Mesenchymal stem cell (in vitro differentiated cells and primary cell): ENCODE measurements around the gene SMYD1.
"Not testable (repeated sequence)": the region's sequence is repeated elsewhere in the genome, so short reads cannot be mapped to it uniquely, and the experiment has no call there.

Source experiments
- DNase-seq: peaks from one replicate; pipeline ENCODE4 v3.0.0-alpha.2; 2013
- H2AFZ ChIP-seq: one replicate; pipeline ENCODE4 v1.6.1; 2013; ENCODE audit warnings: low read depth, mild to moderate bottlenecking, control low read depth, inconsistent platforms, low read length, moderate library complexity
- H2AK5ac ChIP-seq: 2 replicates; pipeline ENCODE4 v1.6.1; 2013; ENCODE audit warnings: low read length, moderate library complexity, mild to moderate bottlenecking, inconsistent platforms; ENCODE audit not compliant: severe bottlenecking
- H2BK120ac ChIP-seq: one replicate; pipeline ENCODE4 v1.6.1; 2013; ENCODE audit warnings: low read depth, mild to moderate bottlenecking, inconsistent platforms, low read length, moderate library complexity
- H2BK12ac ChIP-seq, 2 experiments: one replicate each; pipeline ENCODE4 v1.6.1; 2013; ENCODE audit warnings: inconsistent platforms in 2 of 2, low read length in 2 of 2, mild to moderate bottlenecking in 2 of 2, moderate library complexity in 2 of 2, control low read depth in 1 of 2
- H2BK15ac ChIP-seq: one replicate; pipeline ENCODE4 v1.6.1; 2013; ENCODE audit warnings: mild to moderate bottlenecking, low read depth, inconsistent platforms; ENCODE audit not compliant: poor library complexity, severe bottlenecking
- H2BK5ac ChIP-seq: 2 replicates; pipeline ENCODE4 v1.6.1; 2013; ENCODE audit warnings: low read depth, mild to moderate bottlenecking, low read length, control low read depth, inconsistent platforms; ENCODE audit not compliant: poor library complexity, severe bottlenecking
- H3K14ac ChIP-seq, 2 experiments: one replicate each; pipeline ENCODE4 v1.6.1; 2013; ENCODE audit warnings: inconsistent platforms in 2 of 2, low read length in 2 of 2, control low read depth in 1 of 2, mild to moderate bottlenecking in 1 of 2, moderate library complexity in 1 of 2
- H3K18ac ChIP-seq, 2 experiments: one replicate each; pipeline ENCODE4 v1.6.1; 2013; ENCODE audit warnings: inconsistent platforms in 2 of 2, low read length in 2 of 2, control low read depth in 1 of 2, low read depth in 1 of 2, mild to moderate bottlenecking in 1 of 2
- H3K23ac ChIP-seq, 2 experiments: one replicate each; pipeline ENCODE4 v1.6.1; 2013; ENCODE audit warnings: inconsistent platforms in 2 of 2, low read length in 2 of 2, mild to moderate bottlenecking in 2 of 2, moderate library complexity in 2 of 2, control low read depth in 1 of 2
- H3K27ac ChIP-seq: 2 replicates; pipeline ENCODE4 v1.5.1; 2013; ENCODE audit warnings: mild to moderate bottlenecking, moderate library complexity, low read length, control low read depth, inconsistent platforms; ENCODE audit not compliant: poor library complexity, severe bottlenecking
- H3K27me3 ChIP-seq, 2 experiments: 2 replicates each; pipeline versions ENCODE4 v1.6.1 to v1.7.0; 2013; ENCODE audit warnings: low read length in 2 of 2, mild to moderate bottlenecking in 2 of 2, moderate library complexity in 2 of 2, control low read depth in 1 of 2, inconsistent platforms in 1 of 2; ENCODE audit not compliant: control insufficient read depth in 1 of 2, insufficient read depth in 1 of 2
- H3K36me3 ChIP-seq, 2 experiments: 2 replicates each; pipeline versions ENCODE4 v1.6.1 to v1.7.0; 2013; ENCODE audit warnings: low read length in 2 of 2, control low read depth in 1 of 2, inconsistent platforms in 1 of 2, low read depth in 1 of 2, mild to moderate bottlenecking in 1 of 2; ENCODE audit not compliant: insufficient read depth in 2 of 2, control insufficient read depth in 1 of 2
- H3K4ac ChIP-seq, 2 experiments: one replicate each; pipeline ENCODE4 v1.6.1; 2013; ENCODE audit warnings: inconsistent platforms in 2 of 2, low read length in 2 of 2, mild to moderate bottlenecking in 2 of 2, moderate library complexity in 2 of 2, control low read depth in 1 of 2, low read depth in 1 of 2
- H3K4me1 ChIP-seq: 2 replicates; pipeline ENCODE4 v1.6.1; 2013; ENCODE audit warnings: low read depth, low read length, control low read depth; ENCODE audit not compliant: control insufficient read depth, insufficient read depth
- H3K4me2 ChIP-seq: 2 replicates; pipeline ENCODE4 v1.6.1; 2013; ENCODE audit warnings: low read length, mild to moderate bottlenecking, inconsistent platforms; ENCODE audit not compliant: poor library complexity, severe bottlenecking
- H3K4me3 ChIP-seq, 2 experiments: 2 replicates each; pipeline versions ENCODE4 v1.5.1 to v1.7.0; 2013; ENCODE audit warnings: low read length in 2 of 2, mild to moderate bottlenecking in 2 of 2, control low read depth in 1 of 2, low read depth in 1 of 2; ENCODE audit not compliant: insufficient read depth in 1 of 2
- H3K79me1 ChIP-seq: replicated peaks from 2 replicates; pipeline ENCODE4 v1.6.1; 2013; ENCODE audit warnings: mild to moderate bottlenecking, control low read depth, low read length, inconsistent platforms; ENCODE audit not compliant: poor library complexity, severe bottlenecking
- H3K9ac ChIP-seq: 2 replicates; pipeline ENCODE4 v1.7.0; 2013; ENCODE audit warnings: mild to moderate bottlenecking, low read length, moderate library complexity
- H3K9me3 ChIP-seq: 2 replicates; pipeline ENCODE4 v1.7.0; 2013; ENCODE audit warnings: mild to moderate bottlenecking, low read length; ENCODE audit not compliant: control insufficient read depth
- H4K8ac ChIP-seq: one replicate; pipeline ENCODE4 v1.6.1; 2013; ENCODE audit warnings: inconsistent platforms, mild to moderate bottlenecking, low read length, moderate library complexity
- H4K91ac ChIP-seq: one replicate; pipeline ENCODE4 v1.6.1; 2013; ENCODE audit warnings: mild to moderate bottlenecking, low read length, inconsistent platforms
- WGBS: methylation state at CpG from one replicate; pipeline ENCODE4 v1.1.7; 2013; ENCODE audit warnings: mixed read lengths; 5-methylcytosine and 5-hydroxymethylcytosine counted together

Gene SMYD1

DNA sequence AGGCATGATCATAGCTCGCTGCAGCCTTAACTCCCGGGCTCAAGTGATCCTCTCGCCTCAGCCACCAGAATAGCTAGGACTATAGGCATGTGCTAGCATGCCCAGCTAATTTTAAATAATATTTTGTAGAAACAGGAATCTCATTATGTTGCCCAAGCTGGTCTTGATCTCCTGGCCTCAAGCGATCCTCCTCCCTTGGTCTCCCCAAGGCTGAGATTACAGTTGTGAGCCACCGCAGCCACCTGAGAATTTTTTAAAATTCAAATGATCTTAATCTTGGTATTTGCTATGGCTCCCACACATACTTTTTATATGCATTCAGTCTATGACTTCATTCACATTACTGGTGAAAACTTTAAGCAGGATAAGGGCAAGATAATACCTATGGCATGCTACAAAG lies 25.1 kb upstream of the SMYD1 start:
- Histone ChIP-seq H2AFZ (no peak overlapping the region), H2BK120ac (no peak overlapping the region), H3K36me3 (peaks cover 4 to 25% of the 10 kb centered on the region in 2 experiments), H4K91ac (no peak overlapping the region), H3K27ac (peak overlapping the region; percentile 19), H3K79me1 (peaks cover 10% of the 10 kb centered on the region), H4K8ac (no peak overlapping the region), H2BK5ac (no peak overlapping the region), H3K9me3 (no peaks in the 10 kb centered on the region), H3K27me3 (no peaks in the 10 kb centered on the region), H3K4me1 (peaks cover 3% of the 10 kb centered on the region), H3K14ac (no peak overlapping the region), H3K18ac (no peak overlapping the region), H3K4ac (no peak overlapping the region), H2AK5ac (no peak overlapping the region), H2BK15ac (no peak overlapping the region), H3K4me3 (no peak overlapping the region), H3K4me2 (no peak overlapping the region), H2BK12ac (no peak overlapping the region), H3K9ac (no peak overlapping the region), H3K23ac (no peak overlapping the region)
- WGBS = 93% methylated on average over 4 of the region's 5 CpGs
- no peak for DNase-seq

DNA sequence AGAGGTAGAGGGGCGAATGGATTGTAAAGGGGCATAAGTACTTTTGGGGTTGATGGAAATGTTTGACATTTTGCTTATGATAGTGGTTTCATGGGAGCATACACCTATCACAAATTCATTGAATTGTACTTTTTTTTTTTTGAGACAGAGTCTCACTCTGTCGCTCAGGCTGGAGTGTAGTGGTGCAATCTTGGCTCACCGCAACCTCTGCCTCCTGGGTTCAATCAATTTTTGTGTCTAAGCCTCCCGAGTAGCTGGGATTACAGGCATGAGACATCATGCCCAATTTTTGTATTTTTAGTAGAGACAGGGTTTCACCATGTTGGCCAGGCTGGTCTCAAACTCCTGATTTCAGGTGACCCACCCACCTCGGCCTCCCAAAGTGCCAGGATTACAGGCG lies 22.1 kb upstream of the SMYD1 start:
- H3K14ac ChIP-seq, H3K9ac ChIP-seq, DNase-seq, H2AFZ ChIP-seq, H3K18ac ChIP-seq, H3K4me2 ChIP-seq, H3K23ac ChIP-seq, H2BK12ac ChIP-seq, H2BK15ac ChIP-seq, H3K27me3 ChIP-seq, H2AK5ac ChIP-seq, H3K4me1 ChIP-seq, H4K8ac ChIP-seq, H3K4ac ChIP-seq, H3K4me3 ChIP-seq, H4K91ac ChIP-seq, H3K9me3 ChIP-seq, H3K27ac ChIP-seq, H2BK120ac ChIP-seq, H2BK5ac ChIP-seq: not testable (repeated sequence)
- Histone ChIP-seq H3K79me1 (peaks cover 16% of the 10 kb centered on the region), H3K36me3 (peaks cover 8 to 44% of the 10 kb centered on the region in 2 experiments)
- 99% methylated on average over 3 of the region's 6 CpGs for WGBS

DNA sequence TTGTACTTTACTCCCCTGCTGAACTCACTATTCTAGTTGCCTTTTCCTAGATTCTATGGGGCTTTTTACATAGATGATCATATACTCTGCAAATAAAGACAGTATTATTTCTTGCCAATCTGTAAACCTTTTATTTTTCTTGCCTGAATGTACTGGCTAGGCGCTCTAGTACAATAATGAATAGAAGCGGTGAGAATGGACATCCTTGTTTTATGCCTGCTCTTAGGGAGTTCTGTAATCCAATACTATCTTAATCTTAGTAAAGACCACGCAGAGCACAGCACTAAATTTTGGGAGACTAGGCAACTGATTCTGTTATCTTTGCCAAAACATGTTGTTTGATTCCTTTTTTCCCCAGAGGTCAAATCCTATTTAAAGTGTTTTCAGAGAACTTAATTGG lies 19.1 kb upstream of the SMYD1 start:
- Histone ChIP-seq H2BK120ac (no peak overlapping the region), H3K18ac (no peak overlapping the region), H3K4ac (no peak overlapping the region), H3K23ac (no peak overlapping the region), H2BK12ac (no peak overlapping the region), H2AK5ac (no peak overlapping the region), H3K14ac (no peak overlapping the region), H2BK5ac (no peak overlapping the region), H3K36me3 (peaks cover 8 to 49% of the 10 kb centered on the region in 2 experiments), H3K79me1 (peaks cover 18% of the 10 kb centered on the region), H3K27me3 (no peaks in the 10 kb centered on the region), H3K9me3 (no peaks in the 10 kb centered on the region), H3K4me1 (no peaks in the 10 kb centered on the region), H3K4me2 (no peak overlapping the region), H3K9ac (no peak overlapping the region), H3K27ac (no peak overlapping the region), H2AFZ (no peak overlapping the region), H2BK15ac (no peak overlapping the region), H3K4me3 (no peak overlapping the region), H4K8ac (no peak overlapping the region), H4K91ac (no peak overlapping the region)
- no CpG with 5 or more reads among the region's 3 CpGs for WGBS
- no peak for DNase-seq

DNA sequence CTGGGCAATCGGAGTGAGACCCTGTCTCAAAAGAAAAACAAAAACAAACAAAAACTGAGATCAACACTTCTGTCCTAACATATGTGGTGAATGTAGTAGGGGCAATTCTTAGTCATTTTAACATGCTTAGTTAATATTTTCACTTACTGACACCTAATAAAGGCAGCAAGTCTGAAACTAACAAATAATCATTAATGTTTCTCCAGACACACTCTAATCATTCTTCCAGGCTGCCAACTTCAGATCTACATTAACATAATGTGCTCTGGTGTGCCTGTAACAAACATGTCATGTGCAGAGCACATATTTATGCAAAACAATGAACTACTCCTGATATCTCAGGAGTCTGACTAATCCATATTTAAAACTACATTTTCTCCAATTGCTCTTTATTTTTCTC lies 18.0 kb upstream of the SMYD1 start:
- no peaks in the 10 kb centered on the region for H3K9me3 ChIP-seq
- no peak overlapping the region for H2BK15ac ChIP-seq
- no peak overlapping the region for H2BK5ac ChIP-seq
- no peak overlapping the region for H2BK12ac ChIP-seq
- H3K18ac ChIP-seq = no peak overlapping the region
- H2BK120ac ChIP-seq = no peak overlapping the region
- no peak overlapping the region for H3K27ac ChIP-seq
- no CpG with 5 or more reads among the region's 1 CpG for WGBS
- H3K27me3 ChIP-seq = no peaks in the 10 kb centered on the region
- no peak overlapping the region for H3K14ac ChIP-seq
- H3K4ac ChIP-seq = no peak overlapping the region
- H3K4me3 ChIP-seq = no peak overlapping the region
- peaks cover 17% of the 10 kb centered on the region for H3K79me1 ChIP-seq
- H3K36me3 ChIP-seq = peaks cover 5 to 43% of the 10 kb centered on the region in 2 experiments
- no peak overlapping the region for H3K4me2 ChIP-seq
- H3K9ac ChIP-seq = no peak overlapping the region
- no peak overlapping the region for H2AFZ ChIP-seq
- no peak overlapping the region for H3K23ac ChIP-seq
- H2AK5ac ChIP-seq = no peak overlapping the region
- no peak for DNase-seq
- no peak overlapping the region for H4K8ac ChIP-seq
- H4K91ac ChIP-seq = no peak overlapping the region
- peaks cover under 1% of the 10 kb centered on the region for H3K4me1 ChIP-seq
